Urinary bladder (tissue), 4 donors: Measurements from ENCODE around the gene RHD. TPM values are rescaled to one million over a fixed set of nuclear protein-coding genes. Genes with fewer than 3 reads are reported as not detected.
"Not testable (repeated sequence)": the region's sequence is repeated elsewhere in the genome, so short reads cannot be mapped to it uniquely, and the experiment has no call there.

ENCODE experiments used
- DNase-seq: peaks from one replicate; pipeline ENCODE4 v3.0.0-alpha.2; 2015; ENCODE audit errors: extremely low spot score
- H3K27ac ChIP-seq: one replicate; pipeline ENCODE4 v1.5.1; 2013; ENCODE audit warnings: low read depth, mild to moderate bottlenecking, moderate library complexity
- H3K36me3 ChIP-seq: one replicate; pipeline ENCODE4 v1.6.1; 2013; ENCODE audit warnings: mild to moderate bottlenecking, moderate library complexity; ENCODE audit not compliant: insufficient read depth
- H3K4me1 ChIP-seq: one replicate; pipeline ENCODE4 v1.6.1; 2013; ENCODE audit warnings: mild to moderate bottlenecking, moderate library complexity; ENCODE audit not compliant: insufficient read depth
- H3K4me3 ChIP-seq: one replicate; pipeline ENCODE4 v1.5.1; 2013; ENCODE audit warnings: low read depth, low read length
- WGBS: extraction: QIAGEN DNeasy Blood & Tissue Kit; methylation state at CpG from one replicate; pipeline ENCODE4 v1.1.7; 2013; 5-methylcytosine and 5-hydroxymethylcytosine counted together
- polyA plus RNA-seq: library from polyadenylated mRNA; stranded (reverse); fragments of 200-250 nt; gene quantifications from one replicate; pipeline ENCODE4 v1.2.3, GENCODE V29; 2013
- total RNA-seq: library from RNA; depleted of rRNA; stranded (reverse); fragments of >200 nt; gene quantifications from one replicate; pipeline ENCODE4 v1.2.3, GENCODE V29; 2014
- donor health status: healthy with polysubstance abuse.
- donor health status: healthy.

Gene RHD
- total and polyA plus RNA-seq, 2 donors, result 0.69 TPM; not detected in 1

GRCh38 chr1:25246600-25247023, 25.7 kb upstream of the RHD start:
- Histone ChIP-seq H3K4me3 (peak overlapping the region; percentile 81), H3K36me3 (peaks cover 4% of the 10 kb centered on the region), H3K4me1 (peaks cover 2% of the 10 kb centered on the region), H3K27ac (peak overlapping the region; percentile 61)
- under 1% methylated on average over 53 of the region's 53 CpGs for WGBS
- DNase-seq, result no peak

DNA sequence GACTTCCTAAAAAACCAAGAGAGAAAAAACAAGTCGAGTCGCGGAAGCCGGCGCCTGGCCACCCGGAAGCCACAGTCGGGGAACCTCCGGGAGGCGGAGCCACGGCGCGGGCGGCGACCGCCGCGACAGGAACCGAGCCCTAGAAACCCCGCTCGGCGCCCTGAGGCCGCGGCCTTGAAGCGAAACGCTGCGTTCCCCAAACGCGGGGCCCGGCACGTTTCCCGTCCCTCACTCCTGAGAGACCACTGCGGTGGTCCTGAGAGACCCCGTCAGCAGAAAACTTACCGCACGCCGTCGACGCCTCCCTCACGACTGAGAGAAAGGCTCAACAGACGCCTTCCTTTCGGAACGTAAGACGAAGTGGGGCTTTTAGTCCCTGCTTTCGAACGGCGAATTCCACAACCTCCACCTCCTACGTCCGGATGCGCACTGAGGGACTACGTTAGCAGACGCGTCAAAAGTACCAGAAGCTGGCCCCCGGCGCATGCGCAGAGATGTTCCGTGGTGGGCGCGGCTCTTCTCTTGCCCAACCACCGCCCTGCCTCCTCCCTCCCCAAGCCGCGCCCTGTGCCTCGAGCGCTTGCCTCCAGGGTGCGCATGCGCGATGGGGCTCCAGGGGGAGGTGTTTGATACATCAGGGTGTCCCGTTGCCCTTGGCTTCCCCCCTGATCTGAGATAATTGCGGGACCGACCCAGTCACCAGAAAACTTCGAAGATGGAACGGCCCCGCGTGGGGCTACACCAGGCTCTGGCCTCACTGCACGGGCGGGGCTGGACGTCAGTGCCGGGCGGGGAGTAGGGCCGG, 25.1 kb upstream of the RHD start, which contains the start of gene RSRP1:
Gene RSRP1, minus strand, starts transcription at position 431 of the 805 bp plus-strand sequence. CDS start 491 bp downstream, outside the sequence.
- peak within 1 kb of the TSS; percentile 99 for H3K27ac ChIP-seq
- DNase-seq, result peak; percentile 97
- under 1% methylated on average over 79 of the region's 79 CpGs for WGBS
- peaks cover 2% of the 10 kb centered on the region for H3K4me1 ChIP-seq
- peaks cover 4% of the 10 kb centered on the region for H3K36me3 ChIP-seq
- peak within 1 kb of the TSS; percentile 81 for H3K4me3 ChIP-seq

DNA sequence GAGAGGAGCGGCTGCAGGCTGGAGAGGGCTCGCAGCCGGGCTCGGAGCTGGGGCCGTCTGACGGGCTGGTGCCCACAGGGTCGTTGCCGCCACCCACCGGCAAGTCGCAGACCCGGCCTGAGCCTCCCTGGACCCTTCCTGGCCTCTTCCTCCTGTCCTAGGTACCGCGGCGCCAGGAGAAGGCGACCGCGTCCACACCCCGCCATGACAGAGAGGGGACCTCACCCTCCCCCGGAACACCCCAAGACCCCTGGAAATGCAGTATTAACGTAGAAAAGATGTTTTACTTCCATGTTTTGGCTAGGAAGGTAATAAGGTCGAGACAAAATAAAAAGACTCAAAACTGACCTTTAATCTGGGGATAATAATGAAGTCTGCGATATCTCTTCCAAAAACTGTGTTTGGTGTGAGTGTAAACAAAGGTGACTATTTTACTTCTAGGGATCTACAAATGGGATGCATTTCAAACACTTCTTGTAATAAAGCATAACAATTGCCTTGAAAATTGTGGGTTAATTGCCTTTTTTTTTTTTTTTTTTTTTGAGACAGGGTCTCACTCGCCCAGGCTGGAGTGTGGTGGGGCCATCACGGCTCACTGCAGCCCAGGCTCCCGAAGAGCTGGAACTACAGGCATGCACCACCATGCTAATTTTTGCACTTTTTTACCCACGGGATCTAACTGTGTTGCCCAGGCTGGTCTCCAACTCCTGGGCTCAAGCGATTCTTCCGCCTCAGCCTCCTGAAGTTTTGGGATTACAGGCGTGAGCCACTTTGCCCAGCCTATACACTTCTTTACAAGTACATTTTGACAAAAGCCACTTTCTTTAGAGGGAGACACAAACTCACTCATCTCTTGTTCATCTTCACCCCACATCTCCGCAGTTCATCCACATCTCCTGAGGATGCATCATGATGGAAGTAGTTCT, 24.2 kb upstream of the RHD start:
- DNase-seq, result no peak
- 21% methylated on average over 30 of the region's 30 CpGs for WGBS

GRCh38 chr1:25253911-25254310, 18.4 kb upstream of the RHD start:
- H3K4me1 ChIP-seq, result no peaks in the 10 kb centered on the region
- H3K4me3 ChIP-seq, result no peak overlapping the region
- H3K36me3 ChIP-seq, result no peaks in the 10 kb centered on the region
- no peak for DNase-seq
- WGBS, result 61% methylated on average over 2 of the region's 2 CpGs
- H3K27ac ChIP-seq, result no peak overlapping the region

More for the DNA sequence above, 24.2 kb upstream of the RHD start:
- Histone ChIP-seq H3K36me3 (no peaks in the 10 kb centered on the region), H3K27ac (peak overlapping the region; percentile 70), H3K4me3 (peak overlapping the region; percentile 51), H3K4me1 (peaks cover 2% of the 10 kb centered on the region)

GRCh38 chr1:25255706-25256577, 16.4 kb upstream of the RHD start:
- WGBS, result 72% methylated on average over 18 of the region's 18 CpGs
- no peak for DNase-seq
- no peaks in the 10 kb centered on the region for H3K4me1 ChIP-seq
- no peak overlapping the region for H3K27ac ChIP-seq
- H3K4me3 ChIP-seq, result no peak overlapping the region
- no peaks in the 10 kb centered on the region for H3K36me3 ChIP-seq

GRCh38 chr1:25256578-25256965, 15.7 kb upstream of the RHD start:
- DNase-seq, result no peak
- no peak overlapping the region for H3K27ac ChIP-seq
- no peaks in the 10 kb centered on the region for H3K36me3 ChIP-seq
- no peak overlapping the region for H3K4me3 ChIP-seq
- no peaks in the 10 kb centered on the region for H3K4me1 ChIP-seq
- 91% methylated on average over 5 of the region's 5 CpGs for WGBS

DNA sequence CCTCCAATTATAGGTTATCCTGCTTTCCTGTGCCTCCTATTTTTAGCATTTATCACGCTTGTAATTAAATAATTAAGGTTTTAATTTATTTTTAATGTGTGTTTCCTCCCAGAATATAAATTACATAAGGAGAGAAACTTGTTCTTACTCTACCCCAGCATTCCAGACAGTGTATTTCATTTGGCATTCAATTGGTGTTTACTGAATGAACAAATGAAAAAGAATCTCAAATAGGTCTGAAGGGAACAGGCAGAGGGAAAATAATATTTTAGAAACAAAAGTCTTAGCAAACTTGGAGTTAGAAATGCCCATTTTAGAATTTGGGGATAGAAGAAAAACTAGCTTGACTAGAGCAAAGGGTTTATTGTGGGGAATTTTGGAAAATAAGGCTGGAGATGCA, 15.1 kb upstream of the RHD start:
- H3K27ac ChIP-seq, result no peak overlapping the region
- WGBS, result 62% methylated on average over 1 of the region's 1 CpG
- no peak overlapping the region for H3K4me3 ChIP-seq

GRCh38 chr1:25259813-25260212, 12.5 kb upstream of the RHD start:
- H3K4me3 ChIP-seq, H3K4me1 ChIP-seq, H3K27ac ChIP-seq, H3K36me3 ChIP-seq, DNase-seq: not testable (repeated sequence)
- WGBS, result 65% methylated on average over 7 of the region's 7 CpGs

More for the DNA sequence above, 15.1 kb upstream of the RHD start:
- Histone ChIP-seq H3K36me3 (no peaks in the 10 kb centered on the region), H3K4me1 (no peaks in the 10 kb centered on the region)
- no peak for DNase-seq

DNA sequence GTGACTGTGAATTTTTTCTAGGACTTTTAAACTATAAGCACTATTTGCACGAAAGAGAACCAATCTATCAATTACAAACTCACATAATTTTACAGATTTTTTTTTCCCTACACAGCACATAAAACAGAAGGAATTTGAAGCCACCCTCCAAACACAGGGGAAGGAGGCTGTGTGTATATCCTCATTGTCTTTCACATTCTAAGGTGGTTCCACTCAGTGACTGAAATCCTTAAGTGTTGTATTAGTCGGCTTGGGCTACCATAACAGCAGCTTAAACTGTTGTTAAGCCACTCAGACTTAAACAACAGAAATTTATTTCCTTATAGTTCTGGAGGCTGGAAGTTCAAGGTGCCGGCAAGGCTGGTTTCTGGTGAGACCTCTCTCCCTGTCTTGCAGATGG, 12.0 kb upstream of the RHD start:
- not testable (repeated sequence) for H3K4me3 ChIP-seq, DNase-seq, H3K36me3 ChIP-seq, H3K4me1 ChIP-seq, H3K27ac ChIP-seq
- 88% methylated on average over 3 of the region's 3 CpGs for WGBS

DNA sequence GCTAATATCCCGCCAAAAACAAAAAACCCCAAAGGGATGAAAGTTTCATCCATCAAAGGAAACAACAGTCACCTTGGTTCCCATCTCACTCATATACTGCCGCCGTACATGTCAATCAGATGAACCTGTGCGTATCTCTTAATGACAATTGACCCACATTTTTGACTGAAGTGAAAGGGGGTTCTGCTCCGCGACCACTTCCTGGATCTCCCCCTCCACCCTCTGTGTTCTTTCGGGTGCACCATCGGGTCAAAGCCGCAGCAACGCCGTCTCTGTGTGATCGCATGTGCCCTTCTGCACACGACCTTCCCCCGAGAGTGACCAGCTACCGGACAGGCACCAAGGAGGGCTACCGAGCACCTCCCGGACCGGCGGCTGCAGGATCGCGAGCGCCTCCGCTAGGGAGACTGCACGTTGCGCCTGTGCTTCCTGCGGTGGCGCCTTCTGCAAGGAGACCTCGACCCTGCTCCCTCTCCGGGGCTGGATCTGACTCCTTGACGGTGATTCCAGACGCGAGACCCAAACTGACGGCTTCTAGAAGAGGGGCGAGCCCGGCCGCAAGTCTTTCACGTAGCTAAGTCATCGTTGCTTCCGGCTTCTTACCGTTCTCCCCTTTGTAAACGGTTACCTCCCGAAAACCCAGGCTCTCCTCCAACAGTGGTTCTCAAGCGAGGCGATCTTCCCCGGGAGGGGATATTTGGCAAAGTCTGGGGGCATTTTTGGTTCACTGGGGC, 5.6 kb upstream of the RHD start:
- H3K4me3 ChIP-seq, result peak overlapping the region; percentile 31
- not testable (repeated sequence) for H3K27ac ChIP-seq, DNase-seq, H3K36me3 ChIP-seq, H3K4me1 ChIP-seq
- under 1% methylated on average over 25 of the region's 45 CpGs for WGBS

DNA sequence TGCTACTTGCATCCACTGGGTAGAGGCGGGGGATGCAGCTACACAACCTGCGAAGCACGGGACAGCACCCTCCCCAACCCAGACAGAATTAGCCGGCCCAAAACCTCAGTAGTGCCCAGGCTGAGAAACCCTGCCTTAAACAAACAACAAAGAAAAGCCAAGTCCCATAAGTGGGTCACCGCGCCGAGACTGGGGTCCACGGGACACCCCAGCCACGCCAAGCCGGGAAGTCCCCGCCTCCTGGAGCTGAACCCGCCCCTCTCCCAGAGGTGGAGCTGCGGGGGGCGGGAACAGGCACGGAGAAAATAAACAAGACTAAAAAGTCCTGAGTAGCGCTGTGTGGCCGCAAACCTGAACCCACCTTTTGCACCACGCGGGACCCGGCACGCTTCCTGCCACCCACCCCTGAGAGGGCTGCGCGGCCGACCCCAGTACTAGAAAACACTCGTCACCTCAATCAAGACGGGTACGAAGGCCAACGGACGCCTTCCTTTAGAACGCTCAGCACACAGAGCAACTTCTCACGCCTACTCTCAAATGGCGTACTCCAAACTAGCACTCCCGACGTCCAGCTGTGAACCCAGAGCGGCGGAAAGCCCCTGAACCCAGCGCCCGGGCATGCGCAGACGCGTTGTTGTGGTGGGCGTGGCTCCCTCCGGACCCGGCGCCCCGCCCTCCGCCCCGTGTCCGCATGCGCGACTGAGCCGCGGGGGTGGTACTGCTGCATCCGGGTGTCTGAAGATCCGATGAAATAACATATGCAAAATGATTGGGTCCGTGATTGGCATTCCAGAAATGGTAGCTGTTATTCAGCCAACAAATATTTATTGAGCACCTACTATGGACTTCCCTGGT, 4.8 kb upstream of the RHD start:
- WGBS, result under 1% methylated on average over 40 of the region's 56 CpGs
- not testable (repeated sequence) for DNase-seq, H3K4me1 ChIP-seq, H3K36me3 ChIP-seq
- H3K27ac ChIP-seq, result peak overlapping the region; percentile 59
- peak overlapping the region; percentile 0 for H3K4me3 ChIP-seq
